Measurements from ENCODE around the gene SYNE1.

Gene SYNE1

DNA sequence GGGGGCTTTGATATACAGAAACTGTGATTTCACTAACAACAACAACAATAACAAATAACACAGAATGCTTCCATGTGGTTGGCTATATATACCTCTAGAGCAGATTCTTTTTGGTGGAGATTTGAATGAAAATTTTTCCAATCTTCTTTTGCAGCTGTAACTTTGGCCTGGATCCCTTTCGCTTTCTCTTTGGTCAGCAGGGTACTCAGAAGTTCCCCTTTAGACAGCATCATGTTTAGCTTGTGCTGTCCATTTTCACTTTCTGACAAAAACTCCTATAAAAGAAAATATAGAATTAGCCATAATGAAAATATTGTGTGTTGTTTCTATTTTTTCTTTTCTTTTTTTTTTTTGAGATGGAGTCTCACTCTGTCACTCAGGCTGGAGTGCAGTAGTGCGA is 264.2 kb downstream of the SYNE1 start:
- Histone ChIP-seq H3K9me3 (ENCODE audit: control insufficient read depth, insufficient read depth, low read length) (no peaks in the 10 kb centered on the region), H3K27ac (ENCODE audit: low read depth, low read length) (no peak overlapping the region), H3K4me3 (ENCODE audit: low read depth, low read length) (no peak overlapping the region), H3K27me3 (ENCODE audit: control insufficient read depth, insufficient read depth, low read length) (no peaks in the 10 kb centered on the region), H3K9ac (ENCODE audit: low read depth, low read length) (no peak overlapping the region), H3K36me3 (ENCODE audit: control insufficient read depth, insufficient read depth, low read length) (no peaks in the 10 kb centered on the region), H3K4me1 (ENCODE audit: control insufficient read depth, insufficient read depth, low read length) (no peaks in the 10 kb centered on the region)

DNA sequence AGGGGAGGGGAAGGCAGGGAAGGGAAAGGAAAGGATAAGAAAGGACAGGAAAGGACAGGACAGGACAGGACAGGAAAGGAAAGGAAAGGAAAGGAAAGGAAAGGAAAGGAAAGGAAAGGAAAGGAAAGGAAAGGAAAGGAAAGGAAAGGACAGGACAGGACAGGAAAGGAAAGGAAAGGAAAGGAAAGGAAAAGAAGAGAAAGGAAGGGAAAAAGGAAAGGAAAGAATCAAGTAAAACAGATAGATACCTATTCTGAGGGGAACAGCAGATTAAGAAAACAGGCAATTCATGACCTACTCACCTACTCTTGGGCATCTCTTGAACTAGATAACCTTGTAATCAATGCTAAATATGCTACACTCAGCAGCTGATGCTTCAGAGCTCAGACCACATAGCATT is 265.4 kb downstream of the SYNE1 start:
- H3K4me1 ChIP-seq (ENCODE audit: control insufficient read depth, insufficient read depth, low read length) = no peaks in the 10 kb centered on the region
- H3K4me3 ChIP-seq (ENCODE audit: low read depth, low read length) = no peak overlapping the region
- H3K27me3 ChIP-seq (ENCODE audit: control insufficient read depth, insufficient read depth, low read length) = no peaks in the 10 kb centered on the region
- H3K9ac ChIP-seq (ENCODE audit: low read depth, low read length) = no peak overlapping the region
- H3K27ac ChIP-seq (ENCODE audit: low read depth, low read length) = no peak overlapping the region
- H3K9me3 ChIP-seq (ENCODE audit: control insufficient read depth, insufficient read depth, low read length) = no peaks in the 10 kb centered on the region
- no peaks in the 10 kb centered on the region for H3K36me3 ChIP-seq (ENCODE audit: control insufficient read depth, insufficient read depth, low read length)

DNA sequence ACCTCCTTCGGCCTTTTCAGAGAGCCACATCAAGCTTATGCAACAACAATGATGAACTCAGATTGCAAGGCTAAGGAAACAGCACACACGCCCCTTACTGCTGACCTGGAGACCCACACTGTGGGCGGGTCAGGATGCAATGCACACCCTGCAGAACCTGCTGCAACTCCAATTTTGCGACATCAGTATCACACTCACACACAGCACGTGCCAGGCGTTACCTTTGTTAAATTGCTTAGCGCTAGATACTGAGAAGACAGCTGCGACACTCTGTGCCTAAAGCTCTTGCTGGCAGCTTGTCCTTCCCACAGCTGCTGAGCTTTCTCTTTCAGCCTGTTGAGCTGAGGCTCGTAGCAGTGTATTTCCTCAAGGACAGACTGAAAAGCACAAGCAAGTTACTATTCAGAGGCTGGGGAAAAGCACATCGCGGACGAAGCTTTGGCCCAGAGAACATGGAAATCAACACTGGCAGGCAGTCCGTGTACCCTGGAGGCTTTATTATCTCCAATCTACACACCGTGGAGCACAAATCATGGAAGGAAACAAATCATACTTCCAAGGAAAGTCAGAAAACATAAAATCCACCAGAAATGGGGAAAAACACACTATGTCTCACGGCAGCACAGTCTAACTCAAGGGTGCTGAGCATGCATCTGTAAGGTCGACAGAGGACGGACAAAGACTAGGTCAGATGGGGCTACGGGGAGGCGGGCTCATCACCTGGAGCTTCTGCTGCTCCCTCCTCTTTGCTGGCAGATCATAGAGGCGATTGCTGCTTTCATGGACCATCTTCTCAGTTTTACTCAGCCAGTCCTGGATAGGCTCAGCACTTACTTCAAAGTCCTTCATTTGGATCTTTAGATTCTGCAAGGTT is 268.2 kb downstream of the SYNE1 start:
- Histone ChIP-seq H3K27me3 (ENCODE audit: control insufficient read depth, insufficient read depth, low read length) (no peaks in the 10 kb centered on the region), H3K4me1 (ENCODE audit: control insufficient read depth, insufficient read depth, low read length) (no peaks in the 10 kb centered on the region), H3K4me3 (ENCODE audit: low read depth, low read length) (no peak overlapping the region), H3K36me3 (ENCODE audit: control insufficient read depth, insufficient read depth, low read length) (no peaks in the 10 kb centered on the region), H3K27ac (ENCODE audit: low read depth, low read length) (no peak overlapping the region), H3K9me3 (ENCODE audit: control insufficient read depth, insufficient read depth, low read length) (no peaks in the 10 kb centered on the region), H3K9ac (ENCODE audit: low read depth, low read length) (no peak overlapping the region)

DNA sequence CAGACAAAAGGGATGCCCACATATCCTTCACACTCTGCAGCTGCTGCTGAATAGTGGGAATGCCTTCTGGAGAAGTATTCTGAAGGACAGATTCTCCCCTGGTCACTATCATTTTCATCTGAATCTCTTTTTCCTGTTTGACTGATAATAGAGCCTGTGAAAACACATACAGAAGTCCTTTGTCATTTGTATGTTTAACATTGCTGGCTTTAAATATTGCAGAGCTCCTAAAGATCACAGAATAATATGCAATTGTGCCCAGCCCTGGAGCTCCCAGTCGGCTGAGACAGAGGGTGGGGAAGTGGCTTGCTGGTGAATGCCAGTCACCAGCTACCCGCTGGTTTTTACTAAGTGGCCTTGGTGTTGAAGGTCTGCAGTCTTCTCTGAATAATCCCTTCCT is 272.3 kb downstream of the SYNE1 start:
- no peaks in the 10 kb centered on the region for H3K36me3 ChIP-seq (ENCODE audit: control insufficient read depth, insufficient read depth, low read length)
- no peak overlapping the region for H3K27ac ChIP-seq (ENCODE audit: low read depth, low read length)
- no peaks in the 10 kb centered on the region for H3K27me3 ChIP-seq (ENCODE audit: control insufficient read depth, insufficient read depth, low read length)
- no peaks in the 10 kb centered on the region for H3K9me3 ChIP-seq (ENCODE audit: control insufficient read depth, insufficient read depth, low read length)
- no peak overlapping the region for H3K4me3 ChIP-seq (ENCODE audit: low read depth, low read length)
- no peak overlapping the region for H3K9ac ChIP-seq (ENCODE audit: low read depth, low read length)
- H3K4me1 ChIP-seq (ENCODE audit: control insufficient read depth, insufficient read depth, low read length) = no peaks in the 10 kb centered on the region

DNA sequence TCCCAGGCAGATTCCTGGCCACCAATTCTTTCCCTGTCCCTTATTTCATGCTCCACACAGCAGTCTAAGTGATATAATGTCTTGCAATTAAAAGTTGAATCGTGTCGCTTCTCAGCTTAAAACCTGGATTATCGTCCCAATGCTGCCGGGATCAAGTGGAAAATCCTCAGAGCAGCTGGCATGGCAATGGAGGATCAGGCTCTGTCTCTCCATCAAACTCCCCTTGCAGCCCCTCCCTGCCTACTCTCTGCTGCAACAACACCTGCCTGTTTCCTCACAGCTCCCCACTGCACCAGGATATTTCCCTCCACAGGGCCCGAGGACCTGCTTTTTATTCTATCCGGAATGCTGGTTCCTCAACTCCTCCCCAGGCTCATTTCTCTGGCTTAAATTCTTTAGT is 277.1 kb downstream of the SYNE1 start:
- Histone ChIP-seq H3K4me3 (ENCODE audit: low read depth, low read length) (no peak overlapping the region), H3K9ac (ENCODE audit: low read depth, low read length) (no peak overlapping the region), H3K27me3 (ENCODE audit: control insufficient read depth, insufficient read depth, low read length) (no peaks in the 10 kb centered on the region), H3K9me3 (ENCODE audit: control insufficient read depth, insufficient read depth, low read length) (no peaks in the 10 kb centered on the region), H3K4me1 (ENCODE audit: control insufficient read depth, insufficient read depth, low read length) (no peaks in the 10 kb centered on the region), H3K27ac (ENCODE audit: low read depth, low read length) (no peak overlapping the region), H3K36me3 (ENCODE audit: control insufficient read depth, insufficient read depth, low read length) (no peaks in the 10 kb centered on the region)

DNA sequence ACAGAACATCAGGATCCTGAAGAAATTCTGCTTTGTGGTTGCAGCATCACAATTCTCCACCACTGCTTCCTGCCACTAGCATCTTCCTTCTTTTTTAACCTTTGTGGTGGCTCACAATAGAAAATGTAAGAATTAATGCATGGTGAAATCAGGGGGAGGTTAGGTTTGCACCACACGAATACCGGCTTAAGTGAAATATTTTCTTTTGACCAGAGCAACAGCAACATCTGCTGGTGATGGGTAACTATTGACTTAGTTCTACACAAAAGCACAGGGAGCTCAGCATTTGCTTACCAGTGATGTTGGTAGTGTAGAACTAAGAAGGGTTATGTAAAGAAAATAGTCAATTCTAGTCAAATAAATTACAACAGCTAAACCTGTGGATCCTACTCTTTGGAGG is 280.5 kb downstream of the SYNE1 start:
- Histone ChIP-seq H3K4me1 (ENCODE audit: control insufficient read depth, insufficient read depth, low read length) (no peaks in the 10 kb centered on the region), H3K9ac (ENCODE audit: low read depth, low read length) (no peak overlapping the region), H3K9me3 (ENCODE audit: control insufficient read depth, insufficient read depth, low read length) (no peaks in the 10 kb centered on the region), H3K4me3 (ENCODE audit: low read depth, low read length) (no peak overlapping the region), H3K27me3 (ENCODE audit: control insufficient read depth, insufficient read depth, low read length) (no peaks in the 10 kb centered on the region), H3K36me3 (ENCODE audit: control insufficient read depth, insufficient read depth, low read length) (no peaks in the 10 kb centered on the region), H3K27ac (ENCODE audit: low read depth, low read length) (no peak overlapping the region)

DNA sequence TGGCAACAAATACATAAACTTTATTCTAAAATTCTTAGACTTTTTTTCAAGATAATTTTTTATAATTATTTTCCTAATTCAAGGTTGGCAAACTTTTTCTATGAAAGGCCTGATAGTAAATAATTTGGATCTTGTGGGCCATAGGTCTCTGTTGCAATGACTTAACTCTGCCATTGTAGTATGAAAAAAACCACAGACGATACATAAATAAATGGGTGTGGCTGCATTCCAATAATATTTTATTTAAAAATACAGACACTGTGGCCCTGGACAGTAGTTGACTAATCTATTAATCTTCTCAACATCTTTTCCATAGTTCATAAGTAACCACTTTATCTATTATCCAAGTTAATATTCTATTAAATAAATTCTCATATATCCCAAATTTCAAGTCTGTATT is 281.1 kb downstream of the SYNE1 start:
- H3K4me1 ChIP-seq (ENCODE audit: control insufficient read depth, insufficient read depth, low read length) = no peaks in the 10 kb centered on the region
- H3K27me3 ChIP-seq (ENCODE audit: control insufficient read depth, insufficient read depth, low read length) = no peaks in the 10 kb centered on the region
- H3K9me3 ChIP-seq (ENCODE audit: control insufficient read depth, insufficient read depth, low read length) = no peaks in the 10 kb centered on the region
- no peaks in the 10 kb centered on the region for H3K36me3 ChIP-seq (ENCODE audit: control insufficient read depth, insufficient read depth, low read length)
- H3K9ac ChIP-seq (ENCODE audit: low read depth, low read length) = no peak overlapping the region
- no peak overlapping the region for H3K27ac ChIP-seq (ENCODE audit: low read depth, low read length)
- H3K4me3 ChIP-seq (ENCODE audit: low read depth, low read length) = no peak overlapping the region

DNA sequence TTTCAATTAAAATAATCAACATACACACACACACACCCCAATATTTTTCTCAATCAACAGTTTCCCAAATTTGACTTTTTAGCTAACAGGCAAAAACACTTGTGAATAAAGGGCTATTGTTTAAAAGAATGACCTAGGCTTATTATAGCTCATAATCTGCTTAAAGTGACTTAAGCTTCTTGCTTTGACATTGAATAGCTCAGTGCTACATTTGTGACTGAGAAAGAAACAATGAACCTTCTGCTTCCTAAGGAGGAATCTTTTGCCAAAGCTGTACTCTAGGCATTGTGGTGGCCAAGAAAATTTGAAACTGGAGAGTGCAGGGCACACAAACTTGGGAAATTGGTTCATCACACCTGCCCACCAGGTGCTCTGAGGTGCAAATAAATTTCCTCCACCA is 282.0 kb downstream of the SYNE1 start:
- H3K27me3 ChIP-seq (ENCODE audit: control insufficient read depth, insufficient read depth, low read length) = no peaks in the 10 kb centered on the region

DNA sequence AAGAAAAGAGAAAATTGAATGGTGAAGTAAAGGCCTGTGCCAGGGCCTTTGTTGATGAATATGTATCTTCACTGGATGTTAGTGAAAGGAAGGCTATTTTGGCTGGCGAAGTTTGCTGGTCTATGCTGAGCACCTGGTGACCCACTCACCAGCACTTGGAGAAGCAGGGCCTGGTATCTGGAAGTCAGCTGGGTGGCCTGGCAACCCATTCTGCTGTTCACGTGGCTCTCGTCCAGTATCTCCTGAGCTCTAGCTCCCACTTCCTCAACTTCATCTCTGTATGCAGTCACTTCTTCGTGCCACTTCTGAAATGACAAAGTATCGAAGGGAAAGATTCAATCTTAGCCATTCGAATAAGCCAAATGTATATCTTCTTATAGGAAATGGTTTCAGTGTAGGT is 283.7 kb downstream of the SYNE1 start:
- Histone ChIP-seq H3K9ac (ENCODE audit: low read depth, low read length) (no peak overlapping the region), H3K27me3 (ENCODE audit: control insufficient read depth, insufficient read depth, low read length) (no peaks in the 10 kb centered on the region), H3K9me3 (ENCODE audit: control insufficient read depth, insufficient read depth, low read length) (no peaks in the 10 kb centered on the region), H3K4me1 (ENCODE audit: control insufficient read depth, insufficient read depth, low read length) (no peaks in the 10 kb centered on the region), H3K4me3 (ENCODE audit: low read depth, low read length) (no peak overlapping the region), H3K36me3 (ENCODE audit: control insufficient read depth, insufficient read depth, low read length) (no peaks in the 10 kb centered on the region), H3K27ac (ENCODE audit: low read depth, low read length) (no peak overlapping the region)

More for the DNA sequence above, 282.0 kb downstream of the SYNE1 start:
- H3K4me1 ChIP-seq (ENCODE audit: control insufficient read depth, insufficient read depth, low read length) = no peaks in the 10 kb centered on the region
- no peak overlapping the region for H3K4me3 ChIP-seq (ENCODE audit: low read depth, low read length)
- no peak overlapping the region for H3K27ac ChIP-seq (ENCODE audit: low read depth, low read length)
- H3K9me3 ChIP-seq (ENCODE audit: control insufficient read depth, insufficient read depth, low read length) = no peaks in the 10 kb centered on the region
- no peaks in the 10 kb centered on the region for H3K36me3 ChIP-seq (ENCODE audit: control insufficient read depth, insufficient read depth, low read length)
- H3K9ac ChIP-seq (ENCODE audit: low read depth, low read length) = no peak overlapping the region

DNA sequence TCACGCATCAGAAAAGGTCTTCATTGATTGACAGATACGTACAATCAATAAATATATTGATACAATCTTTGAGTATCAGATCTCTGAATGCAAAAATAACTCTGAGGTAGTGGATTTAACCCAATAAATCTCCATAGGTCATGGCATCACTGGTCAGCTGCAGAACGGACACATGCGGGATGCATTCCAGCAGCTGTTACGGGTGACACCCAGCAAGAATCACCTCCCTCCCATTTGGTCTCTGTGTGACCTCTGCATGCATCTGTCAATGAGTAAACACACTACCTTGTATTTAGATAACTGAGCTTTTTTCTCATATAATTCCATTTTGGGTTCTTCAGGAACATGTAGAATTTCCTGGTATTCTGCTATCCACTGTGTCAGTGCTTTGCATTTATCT is 285.4 kb downstream of the SYNE1 start:
- H3K9ac ChIP-seq (ENCODE audit: low read depth, low read length) = no peak overlapping the region
- H3K27ac ChIP-seq (ENCODE audit: low read depth, low read length) = no peak overlapping the region
- H3K4me3 ChIP-seq (ENCODE audit: low read depth, low read length) = no peak overlapping the region
- H3K9me3 ChIP-seq (ENCODE audit: control insufficient read depth, insufficient read depth, low read length) = no peaks in the 10 kb centered on the region
- no peaks in the 10 kb centered on the region for H3K36me3 ChIP-seq (ENCODE audit: control insufficient read depth, insufficient read depth, low read length)
- H3K27me3 ChIP-seq (ENCODE audit: control insufficient read depth, insufficient read depth, low read length) = no peaks in the 10 kb centered on the region
- no peaks in the 10 kb centered on the region for H3K4me1 ChIP-seq (ENCODE audit: control insufficient read depth, insufficient read depth, low read length)

DNA sequence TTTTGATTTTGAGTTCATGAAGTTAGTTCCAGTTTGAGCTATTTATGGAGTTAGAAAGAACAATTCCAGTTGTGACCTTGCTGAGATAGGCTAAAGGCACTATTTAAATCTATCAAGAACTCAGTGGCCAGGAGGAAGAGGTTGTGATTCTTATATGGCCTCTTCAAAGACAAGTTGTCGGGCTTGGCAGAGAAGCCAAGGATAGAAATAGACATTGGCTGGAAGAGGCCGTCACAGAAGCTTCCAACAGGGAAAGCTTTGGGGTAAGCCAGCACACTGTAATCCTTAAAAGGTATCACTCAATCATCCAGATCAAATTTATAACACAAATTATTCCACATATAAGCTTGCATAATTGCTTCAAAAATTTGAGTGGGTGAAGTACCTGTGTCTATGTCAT is 286.1 kb downstream of the SYNE1 start:
- no peaks in the 10 kb centered on the region for H3K9me3 ChIP-seq (ENCODE audit: control insufficient read depth, insufficient read depth, low read length)
- no peak overlapping the region for H3K4me3 ChIP-seq (ENCODE audit: low read depth, low read length)
- no peaks in the 10 kb centered on the region for H3K4me1 ChIP-seq (ENCODE audit: control insufficient read depth, insufficient read depth, low read length)
- H3K36me3 ChIP-seq (ENCODE audit: control insufficient read depth, insufficient read depth, low read length) = no peaks in the 10 kb centered on the region
- H3K9ac ChIP-seq (ENCODE audit: low read depth, low read length) = no peak overlapping the region
- H3K27me3 ChIP-seq (ENCODE audit: control insufficient read depth, insufficient read depth, low read length) = no peaks in the 10 kb centered on the region
- H3K27ac ChIP-seq (ENCODE audit: low read depth, low read length) = no peak overlapping the region
